ENCODE data around the gene TET3. TPM values are rescaled to one million over a fixed set of nuclear protein-coding genes. Genes with fewer than 3 reads are reported as not detected.

Gene TET3
- polyA plus RNA-seq, 2 of the 4 experiments (the other 2 are of a cell fraction) = 4.6 to 6.1 TPM

DNA sequence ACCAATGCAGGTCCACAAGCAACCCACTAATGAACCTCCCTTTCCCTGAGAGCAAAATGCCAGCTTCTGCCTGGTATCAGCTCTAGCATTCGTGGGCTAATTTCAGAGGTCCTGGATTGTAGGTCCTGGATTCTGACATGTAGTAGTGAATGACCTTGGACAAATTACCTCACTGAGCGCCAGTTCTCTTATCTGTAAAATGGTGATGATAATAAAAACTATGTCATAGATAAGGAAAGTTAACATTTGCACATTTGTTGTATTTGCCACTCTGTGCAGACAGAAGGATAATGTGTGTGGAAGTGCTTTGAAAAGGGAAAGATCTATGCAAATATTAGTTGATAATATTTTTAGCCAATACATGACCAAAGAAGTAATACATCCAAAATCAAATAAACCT lies 4.1 kb upstream of the TET3 start:
- FAIRE-seq = no peak
- TF ChIP-seq JUN (IDR thresholded peaks at IDR 0.05) (no peak), EHF (CRISPR knock-in tag; IDR thresholded peaks at IDR 0.05) (no peak), JUNB (IDR thresholded peaks at IDR 0.05) (no peak), E2F6 (IDR thresholded peaks at IDR 0.05; ENCODE audit: borderline replicate concordance, low read depth) (no peak), EP300 (IDR thresholded peaks at IDR 0.05) (no peak), BHLHE40 (IDR thresholded peaks at IDR 0.05; ENCODE audit: low read depth, low read length) (no peak)
- POLR2A ChIA-PET = no interaction called here
- H3K4me3 ChIP-seq = peak overlapping the region; percentile 50
- H3K27ac ChIP-seq = peak overlapping the region; percentile 72 to 85; a peak in 4 of 6 replicates
- H3K4me1 ChIP-seq = peaks cover 43% of the 10 kb centered on the region
- DNase-seq (ENCODE audit: low read depth in 1 of 2, low spot score in 1 of 2) = no peak
- CTCF ChIA-PET = interaction anchor here (0.5 kb wide), 1 partner anchor 247 kb away, joined by 3 read pairs; no protein-coding TSS in a partner anchor
- no peak for ATAC-seq
- H3K9me3 ChIP-seq = no peaks in the 10 kb centered on the region
- 72% methylated on average over 2 of the region's 2 CpGs for WGBS (ENCODE audit: missing lambda C conversion rate)
- peak overlapping the region; percentile 80 for H3K4me2 ChIP-seq

DNA sequence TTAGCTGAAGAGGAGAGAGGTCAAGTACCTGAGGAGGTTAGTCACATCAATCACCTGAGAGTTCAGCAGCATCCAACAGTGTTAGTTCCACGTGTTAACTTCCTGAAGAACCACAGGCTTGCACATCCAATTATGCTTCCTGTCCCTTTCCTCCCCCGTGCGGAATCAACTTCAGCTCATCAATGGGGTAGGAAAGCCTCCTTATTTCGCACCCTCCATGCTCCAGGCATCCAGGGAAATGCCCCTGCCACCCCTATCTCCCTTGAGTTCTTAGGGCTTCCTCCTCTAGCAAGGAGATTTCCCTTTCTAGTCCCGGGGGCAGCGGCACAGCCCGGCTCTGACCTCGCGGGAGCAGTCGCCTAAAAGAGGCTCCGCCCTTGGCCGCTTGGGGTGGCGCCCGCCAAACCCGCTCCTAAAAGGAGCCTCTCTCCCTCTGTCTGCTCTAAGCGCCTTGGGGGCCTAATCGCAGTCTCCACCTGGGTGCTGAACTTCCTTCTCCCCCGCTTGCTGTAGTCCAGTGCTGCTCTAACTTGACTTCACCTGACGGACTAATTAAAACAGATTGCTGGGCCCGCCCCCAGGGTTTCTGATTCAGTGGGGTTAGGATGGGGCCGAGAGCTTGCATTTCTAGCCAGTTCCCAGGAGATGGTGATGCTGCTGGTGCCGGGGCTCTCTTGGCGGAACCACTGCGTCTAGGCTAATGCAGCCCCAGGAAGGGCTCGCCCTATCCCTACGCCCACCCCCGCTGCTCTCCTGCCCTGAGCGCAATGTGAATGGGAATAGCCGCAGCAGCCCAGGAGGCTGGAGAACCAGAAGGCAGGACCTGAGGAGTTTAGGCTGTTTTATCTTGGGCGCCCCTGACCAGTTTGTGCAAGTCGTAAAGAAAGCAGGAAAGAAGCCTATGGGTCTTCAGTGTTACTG lies 3.4 kb upstream of the TET3 start:
- DNase-seq (ENCODE audit: low read depth in 1 of 2, low spot score in 1 of 2) (peak; percentile 58 to 81), ATAC-seq (peak; percentile 70 to 87), FAIRE-seq (no peak)
- Histone ChIP-seq H3K9me3 (no peaks in the 10 kb centered on the region), H3K27ac (peak overlapping the region; percentile 72 to 85), H3K4me1 (peaks cover 50% of the 10 kb centered on the region), H3K4me2 (peak overlapping the region; percentile 80), H3K4me3 (peak overlapping the region; percentile 50)
- POLR2A ChIA-PET = interaction anchor here (0.6 kb wide), 1 partner anchor 148 kb away, joined by 5 read pairs; no protein-coding TSS in a partner anchor
- TF ChIP-seq REST (IDR thresholded peaks at IDR 0.05) (peak; percentile 29; the same call in 1 of the 2 replicates), JUN (IDR thresholded peaks at IDR 0.05) (peak; percentile 27 to 60; a peak in 2 of 5 replicates), HOXB5 (CRISPR knock-in tag; IDR thresholded peaks at IDR 0.05) (no peak), MAX (IDR thresholded peaks at IDR 0.05) (peak; percentile 77), TP53 (CRISPR knock-in tag; IDR thresholded peaks at IDR 0.05) (peak; percentile 74; the same call in 1 of the 2 replicates), PBX3 (IDR thresholded peaks at IDR 0.05) (0 out of 2 replicates have a peak, but pooled peaks have one; percentile 51), POLR2A (IDR thresholded peaks at IDR 0.05; ENCODE audit: low read length) (peak; percentile 70), CHD2 (IDR thresholded peaks at IDR 0.05; ENCODE audit: low read length, partially characterized antibody) (peak; percentile 64), E2F6 (IDR thresholded peaks at IDR 0.05; ENCODE audit: borderline replicate concordance, low read depth) (no peak; the same call in 1 of the 2 replicates), ZNF302 (CRISPR knock-in tag; IDR thresholded peaks at IDR 0.05) (no peak), JUNB (IDR thresholded peaks at IDR 0.05) (no peak)
- TF ChIP-seq, protein P1, sequence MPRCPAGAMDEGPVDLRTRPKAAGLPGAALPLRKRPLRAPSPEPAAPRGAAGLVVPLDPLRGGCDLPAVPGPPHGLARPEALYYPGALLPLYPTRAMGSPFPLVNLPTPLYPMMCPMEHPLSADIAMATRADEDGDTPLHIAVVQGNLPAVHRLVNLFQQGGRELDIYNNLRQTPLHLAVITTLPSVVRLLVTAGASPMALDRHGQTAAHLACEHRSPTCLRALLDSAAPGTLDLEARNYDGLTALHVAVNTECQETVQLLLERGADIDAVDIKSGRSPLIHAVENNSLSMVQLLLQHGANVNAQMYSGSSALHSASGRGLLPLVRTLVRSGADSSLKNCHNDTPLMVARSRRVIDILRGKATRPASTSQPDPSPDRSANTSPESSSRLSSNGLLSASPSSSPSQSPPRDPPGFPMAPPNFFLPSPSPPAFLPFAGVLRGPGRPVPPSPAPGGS (IDR thresholded peaks at IDR 0.05) = 0 out of 3 replicates have a peak, but pooled peaks have one; percentile 13
- CTCF ChIA-PET = interaction anchor here (0.5 to 1.4 kb wide), 2 partner anchors 139 to 248 kb away, joined by 3 read pairs; no protein-coding TSS in a partner anchor
- WGBS (ENCODE audit: missing lambda C conversion rate) = 31% methylated on average over 31 of the region's 31 CpGs
